ENCODE measurements around the gene KCNAB1.

The KCNAB1 gene

DNA sequence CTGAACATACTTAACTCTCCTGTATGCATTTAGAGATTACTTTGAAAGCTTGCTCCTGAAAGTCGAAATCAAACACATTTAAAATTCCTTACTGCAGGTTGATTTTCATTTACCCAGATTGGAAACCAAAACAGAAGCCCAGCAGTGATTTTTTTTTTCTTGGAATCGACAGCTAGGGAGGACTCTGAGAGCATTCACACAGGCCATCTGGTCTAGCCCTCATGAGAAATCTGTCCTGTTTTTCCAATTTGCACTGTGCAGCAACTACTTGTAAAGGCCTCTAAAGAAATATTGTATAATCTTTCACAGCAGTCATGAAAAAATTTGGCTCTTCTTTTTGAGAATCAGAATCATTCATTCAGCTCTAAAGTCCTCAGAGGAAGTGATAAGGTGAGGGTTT, 179.2 kb downstream of the KCNAB1 start:
- ChIA-PET CTCF (interaction anchor here (0.9 to 1.3 kb wide), 4 partner anchors 11 to 210 kb away, joined by 3 to 4 read pairs (median 3); no protein-coding TSS in a partner anchor), POLR2A (no interaction called here)
- TF ChIP-seq, protein P1, sequence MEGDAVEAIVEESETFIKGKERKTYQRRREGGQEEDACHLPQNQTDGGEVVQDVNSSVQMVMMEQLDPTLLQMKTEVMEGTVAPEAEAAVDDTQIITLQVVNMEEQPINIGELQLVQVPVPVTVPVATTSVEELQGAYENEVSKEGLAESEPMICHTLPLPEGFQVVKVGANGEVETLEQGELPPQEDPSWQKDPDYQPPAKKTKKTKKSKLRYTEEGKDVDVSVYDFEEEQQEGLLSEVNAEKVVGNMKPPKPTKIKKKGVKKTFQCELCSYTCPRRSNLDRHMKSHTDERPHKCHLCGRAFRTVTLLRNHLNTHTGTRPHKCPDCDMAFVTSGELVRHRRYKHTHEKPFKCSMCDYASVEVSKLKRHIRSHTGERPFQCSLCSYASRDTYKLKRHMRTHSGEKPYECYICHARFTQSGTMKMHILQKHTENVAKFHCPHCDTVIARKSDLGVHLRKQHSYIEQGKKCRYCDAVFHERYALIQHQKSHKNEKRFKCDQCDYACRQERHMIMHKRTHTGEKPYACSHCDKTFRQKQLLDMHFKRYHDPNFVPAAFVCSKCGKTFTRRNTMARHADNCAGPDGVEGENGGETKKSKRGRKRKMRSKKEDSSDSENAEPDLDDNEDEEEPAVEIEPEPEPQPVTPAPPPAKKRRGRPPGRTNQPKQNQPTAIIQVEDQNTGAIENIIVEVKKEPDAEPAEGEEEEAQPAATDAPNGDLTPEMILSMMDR (IDR thresholded peaks at IDR 0.05; ENCODE audit: control extremely low read depth, extremely low read depth, low read depth, missing control alignments): no peak
- no peak for DNase-seq (ENCODE audit: extremely low spot score)

DNA sequence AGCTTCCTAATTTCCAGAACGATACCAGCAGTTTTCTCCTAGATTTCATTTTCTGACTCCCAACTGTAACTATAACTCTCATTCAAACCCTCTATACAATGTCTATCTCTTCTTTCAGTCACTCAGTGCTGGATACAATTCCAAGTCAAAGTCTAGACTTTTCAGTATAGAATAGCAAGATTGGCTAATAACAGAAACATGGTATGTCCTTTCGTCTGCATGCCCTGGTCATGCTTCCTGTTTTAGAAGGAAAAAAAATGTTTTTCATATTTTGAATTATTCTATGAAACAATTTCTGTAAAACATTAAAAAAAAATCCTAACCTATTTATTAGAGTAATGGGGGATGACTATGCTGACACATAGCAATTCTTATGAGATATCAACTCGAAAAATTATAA, 180.0 kb downstream of the KCNAB1 start:
- CTCF ChIA-PET: interaction anchor here (0.6 to 1.0 kb wide), 3 partner anchors 10 to 929 kb away, joined by 3 to 4 read pairs (median 3); no protein-coding TSS in a partner anchor

DNA sequence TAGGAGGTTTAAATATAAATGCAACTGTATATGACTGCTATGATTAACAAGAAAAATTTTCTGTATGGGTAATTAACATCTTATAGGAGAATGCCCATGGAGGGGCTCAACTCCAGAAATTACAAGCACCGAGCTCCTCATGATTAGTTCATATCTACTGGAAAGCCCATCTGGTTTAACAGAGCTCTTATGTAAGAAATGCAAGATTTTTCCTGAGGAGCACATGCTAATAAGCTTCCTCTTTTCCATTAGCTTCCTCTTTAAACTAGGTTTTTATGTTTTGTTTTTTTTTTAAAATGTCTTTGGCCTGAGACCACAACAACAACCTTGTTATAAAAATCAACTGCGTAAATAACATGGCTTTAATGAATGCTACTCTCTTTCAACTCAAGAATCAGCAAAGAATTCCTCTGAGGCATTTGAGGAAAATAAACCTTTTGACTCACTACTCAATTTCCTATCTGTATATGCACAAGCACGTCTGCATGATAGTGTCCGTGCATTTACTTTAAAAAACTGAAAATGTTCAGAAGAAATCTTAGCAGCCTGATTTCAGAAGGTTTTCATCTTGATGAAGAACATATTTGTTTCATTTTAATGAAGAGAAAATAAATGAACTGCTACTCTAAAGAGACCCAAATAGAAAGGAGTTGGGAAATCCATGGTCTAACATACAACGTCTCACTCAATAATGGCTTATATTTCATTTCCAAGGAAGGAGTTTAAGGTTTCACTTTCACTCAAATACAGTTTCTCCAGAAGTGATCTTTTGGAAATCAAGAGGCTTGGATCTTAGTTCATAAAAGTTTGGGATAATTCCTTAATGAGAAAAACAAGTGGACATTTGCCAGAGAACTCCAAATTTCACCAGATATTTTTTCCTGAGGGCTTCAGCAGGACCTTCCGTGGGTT, 180.8 kb downstream of the KCNAB1 start:
- ChIA-PET CTCF (interaction anchor here (0.6 to 2.0 kb wide), 2 partner anchors 21 to 928 kb away, joined by 3 to 4 read pairs; no protein-coding TSS in a partner anchor), POLR2A (no interaction called here)
- DNase-seq (ENCODE audit: extremely low spot score): no peak
- TF ChIP-seq, protein P1 (IDR thresholded peaks at IDR 0.05; ENCODE audit: control extremely low read depth, extremely low read depth, low read depth, missing control alignments): no peak

More for the DNA sequence above, 180.0 kb downstream of the KCNAB1 start:
- POLR2A ChIA-PET: no interaction called here
- DNase-seq (ENCODE audit: extremely low spot score): no peak
- TF ChIP-seq, protein P1 (IDR thresholded peaks at IDR 0.05; ENCODE audit: control extremely low read depth, extremely low read depth, low read depth, missing control alignments): no peak

DNA sequence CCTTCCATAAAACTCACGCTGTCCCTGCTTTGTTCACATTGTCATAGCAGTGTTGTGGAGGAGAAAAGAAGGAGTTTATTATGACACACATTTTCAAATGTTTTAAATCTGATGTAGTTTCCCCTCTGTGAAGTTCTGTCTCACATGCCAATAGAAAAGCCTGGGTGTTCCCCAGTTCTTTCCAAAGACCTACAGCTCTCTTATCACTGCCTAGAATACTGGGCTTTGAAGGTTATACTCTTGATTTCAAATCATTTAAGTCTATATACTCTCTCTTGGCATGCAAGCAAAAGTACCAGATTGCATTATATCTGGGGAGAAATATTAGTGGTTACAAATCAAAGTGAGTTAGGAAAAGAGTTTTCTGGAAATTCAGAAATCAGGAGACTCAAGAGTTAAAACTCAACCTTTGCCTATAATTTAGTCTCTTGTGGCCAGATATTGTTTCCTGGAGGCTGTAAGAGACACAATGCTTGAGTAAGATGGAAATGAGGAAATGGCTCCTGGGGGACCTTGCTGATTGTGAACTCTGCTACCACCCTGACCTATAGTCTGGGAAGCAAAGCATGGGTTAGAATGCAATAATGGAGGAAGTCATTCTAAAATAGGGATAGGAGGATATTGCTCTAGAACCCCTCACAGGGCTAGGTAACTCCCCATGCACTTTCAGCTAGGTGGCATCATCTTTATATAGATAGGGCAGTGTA, 182.8 kb downstream of the KCNAB1 start:
- ChIA-PET CTCF (interaction anchor here (2.0 kb wide), 1 partner anchor 19 kb away, joined by 4 read pairs; no protein-coding TSS in a partner anchor), POLR2A (no interaction called here)
- DNase-seq (ENCODE audit: extremely low spot score): no peak
- TF ChIP-seq, protein P1 (IDR thresholded peaks at IDR 0.05; ENCODE audit: control extremely low read depth, extremely low read depth, low read depth, missing control alignments): no peak

DNA sequence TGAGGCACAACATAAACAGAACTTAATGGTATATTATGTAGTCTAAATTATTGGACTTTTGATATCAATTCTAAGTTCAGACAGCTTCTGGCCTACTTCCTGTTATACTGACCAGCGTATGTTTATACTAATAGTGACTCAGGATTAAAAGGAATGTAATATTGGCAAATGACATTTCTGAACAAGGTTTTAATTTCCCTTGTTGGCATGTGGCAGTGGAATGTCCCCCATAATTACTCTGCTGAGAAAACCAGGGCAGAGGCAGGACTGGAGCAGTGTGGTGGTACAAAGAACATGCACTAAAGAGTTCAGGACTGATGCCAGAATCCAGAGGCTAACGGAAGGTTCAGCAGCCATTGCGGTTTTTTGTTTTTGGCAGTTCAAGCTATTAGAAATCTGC, 184.0 kb downstream of the KCNAB1 start:
- no peak for DNase-seq (ENCODE audit: extremely low spot score)
- ChIA-PET POLR2A (no interaction called here), CTCF (interaction anchor here (0.9 to 1.2 kb wide), 2 partner anchors 10 to 32 kb away, joined by 3 to 4 read pairs; no protein-coding TSS in a partner anchor)
- TF ChIP-seq, protein P1 (IDR thresholded peaks at IDR 0.05; ENCODE audit: control extremely low read depth, extremely low read depth, low read depth, missing control alignments): no peak

DNA sequence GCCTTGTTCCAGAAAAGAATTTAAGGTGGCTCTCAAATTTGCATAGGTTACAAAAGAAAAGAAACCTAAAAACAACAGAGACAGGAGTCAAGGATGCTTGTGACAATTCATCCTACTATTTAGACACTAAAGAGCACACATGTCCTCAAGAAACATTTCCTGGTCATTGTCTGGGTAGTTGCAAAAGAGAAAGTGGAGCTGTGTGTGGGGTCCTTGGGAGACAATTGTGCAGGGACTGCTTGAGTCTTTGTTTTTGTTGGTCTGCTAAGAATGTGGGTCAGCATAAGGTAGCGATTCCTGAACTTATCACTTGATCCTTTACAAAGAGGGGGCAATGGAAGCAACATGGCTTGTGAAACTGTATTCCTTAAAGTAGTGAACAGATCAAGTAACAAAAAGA, 185.3 kb downstream of the KCNAB1 start:
- POLR2A ChIA-PET: no interaction called here
- CTCF ChIA-PET: interaction anchor here (1.3 kb wide), 1 partner anchor 13 kb away, joined by 5 read pairs; no protein-coding TSS in a partner anchor
- TF ChIP-seq, protein P1 (IDR thresholded peaks at IDR 0.05; ENCODE audit: control extremely low read depth, extremely low read depth, low read depth, missing control alignments): no peak

More for the DNA sequence above, 185.3 kb downstream of the KCNAB1 start:
- DNase-seq (ENCODE audit: extremely low spot score): no peak

Measured in GM10248 (cell line).